Right lung (tissue), 5 donors: ENCODE measurements around the gene NR4A3. TPM values are rescaled to one million over a fixed set of nuclear protein-coding genes. Genes with fewer than 3 reads are reported as not detected.
"Not testable (repeated sequence)": the region's sequence is repeated elsewhere in the genome, so short reads cannot be mapped to it uniquely, and the experiment has no call there.

Source experiments
- DNase-seq, 2 donors: peaks; one replicate each; pipeline ENCODE4 v3.0.0-alpha.2; 2013
- polyA plus RNA-seq, 5 donors: library from polyadenylated mRNA; unstranded; fragments of 120-200 nt; gene quantifications; one replicate each; pipeline versions ENCODE4 v1.2.1 to v1.2.3, GENCODE V29; 2013; ENCODE audit warnings: inconsistent platforms in 1 of 5, low replicate concordance in 1 of 5; ENCODE audit not compliant: insufficient read length in 5 of 5, insufficient read depth in 1 of 5

Gene NR4A3
- polyA plus RNA-seq, 5 donors: 0.42 to 0.73 (median 0.46) TPM

GRCh38 chr9:99833735-99834134 lies 12.1 kb downstream of the NR4A3 start:
- no peak for DNase-seq

GRCh38 chr9:99834474-99834873 lies 12.8 kb downstream of the NR4A3 start:
- no peak for DNase-seq

- DNase-seq: no peak
Observed at GRCh38 chr9:99835142-99835541, 13.5 kb downstream of the NR4A3 start.

GRCh38 chr9:99835581-99835980 lies 13.9 kb downstream of the NR4A3 start:
- no peak for DNase-seq

GRCh38 chr9:99840072-99840471 lies 18.4 kb downstream of the NR4A3 start:
- DNase-seq: no peak

- DNase-seq: no peak
Observed at GRCh38 chr9:99845063-99845462, 23.4 kb downstream of the NR4A3 start.

- no peak for DNase-seq
Observed at GRCh38 chr9:99848447-99848846, 26.8 kb downstream of the NR4A3 start.

GRCh38 chr9:99850736-99851499 lies 29.2 kb downstream of the NR4A3 start:
- DNase-seq: no peak

GRCh38 chr9:99851500-99851822 lies 29.8 kb downstream of the NR4A3 start:
- DNase-seq: no peak

GRCh38 chr9:99852617-99853016 lies 30.9 kb downstream of the NR4A3 start:
- no peak for DNase-seq

- no peak for DNase-seq
Observed at GRCh38 chr9:99855467-99856176, 33.9 kb downstream of the NR4A3 start.

- DNase-seq: not testable (repeated sequence)
Observed at GRCh38 chr9:99857576-99857975, 35.9 kb downstream of the NR4A3 start.

- DNase-seq: no peak
Observed at GRCh38 chr9:99858087-99858486, 36.4 kb downstream of the NR4A3 start.

- DNase-seq: no peak
Observed at GRCh38 chr9:99859243-99859980, 37.7 kb downstream of the NR4A3 start.

GRCh38 chr9:99860266-99860665 lies 38.6 kb downstream of the NR4A3 start:
- no peak for DNase-seq

GRCh38 chr9:99863955-99864354 lies 42.3 kb downstream of the NR4A3 start:
- DNase-seq: no peak

GRCh38 chr9:99866398-99866797 lies 44.7 kb downstream of the NR4A3 start:
- no peak for DNase-seq

- DNase-seq: no peak
Observed at GRCh38 chr9:99867536-99867935, 45.9 kb downstream of the NR4A3 start.

GRCh38 chr9:99867968-99868367 lies 46.3 kb downstream of the NR4A3 start:
- no peak for DNase-seq

GRCh38 chr9:99868845-99869244 lies 47.2 kb downstream of the NR4A3 start:
- no peak for DNase-seq

GRCh38 chr9:99870126-99870525 lies 48.4 kb downstream of the NR4A3 start:
- DNase-seq: no peak

- DNase-seq: no peak
Observed at GRCh38 chr9:99873531-99873930, 51.8 kb downstream of the NR4A3 start.
